SK-N-SH (cell line): ENCODE results near the gene IGLON5. TPM values are rescaled to one million over a fixed set of nuclear protein-coding genes. Genes with fewer than 3 reads are reported as not detected.

Experiments
- CTCF ChIA-PET: fragments of 300-600, 350-600 bp; formaldehyde crosslinking; extraction: SDS; loops from one replicate; lab custom pipeline; 2021; lab: Yijun Ruan, JAX
- POLR2A ChIA-PET: fragments of 350-600 bp; sonication (Branson Sonifier 250); formaldehyde crosslinking; extraction: SDS; loops from one replicate; lab custom pipeline; 2020; ENCODE audit warnings: antibody characterized with exemption, inconsistent platforms; lab: Yijun Ruan, JAX
- DNase-seq: peaks from one replicate; pipeline ENCODE4 v3.0.0; 2012
- H2AFZ ChIP-seq: fragments of 200-600 bp; sonication (generic); 2 replicates; pipeline ENCODE4 v1.8.1; 2016; ENCODE audit warnings: antibody characterized with exemption, mild to moderate bottlenecking, low read depth
- H3F3A ChIP-seq: fragments of 200-600 bp; sonication (generic); replicated peaks from 2 replicates; pipeline ENCODE3; 2016; ENCODE audit warnings: antibody characterized with exemption, mild to moderate bottlenecking; ENCODE audit not compliant: insufficient read depth
- H3K27ac ChIP-seq, 2 experiments: fragments of 200-500 bp in 1 of 2; fragments of 200-600 bp in 1 of 2; sonication (Bioruptor generic) in 1 of 2; sonication (generic), shearing (Covaris generic) in 1 of 2; 2 replicates each; pipeline versions ENCODE4 v1.5.1 to v1.6.1; 2014 to 2016; ENCODE audit warnings: low read depth in 2 of 2, inconsistent platforms in 1 of 2, low read length in 1 of 2, mild to moderate bottlenecking in 1 of 2, mixed read lengths in 1 of 2
- H3K27me3 ChIP-seq: fragments of 200-600 bp; sonication (generic), shearing (Covaris generic); 2 replicates; pipeline ENCODE4 v1.6.1; 2016; ENCODE audit warnings: mixed run types; ENCODE audit not compliant: insufficient read depth
- H3K36me3 ChIP-seq, 2 experiments: fragments of 200-500 bp in 1 of 2; fragments of 200-600 bp in 1 of 2; sonication (Bioruptor generic) in 1 of 2; sonication (generic) in 1 of 2; replicated peaks in 1 of 2; 2 replicates each; pipeline versions ENCODE3 to v1.5.1; 2014 to 2016; ENCODE audit warnings: low read length in 1 of 2, mild to moderate bottlenecking in 1 of 2; ENCODE audit not compliant: insufficient read depth in 2 of 2, control insufficient read depth in 1 of 2
- H3K4me1 ChIP-seq, 2 experiments: fragments of 200-500 bp in 1 of 2; fragments of 200-600 bp in 1 of 2; sonication (Bioruptor generic) in 1 of 2; sonication (generic), shearing (Covaris generic) in 1 of 2; 2 replicates each; pipeline versions ENCODE4 v1.5.1 to v1.6.1; 2014 to 2016; ENCODE audit warnings: low read depth in 1 of 2, low read length in 1 of 2, mixed run types in 1 of 2; ENCODE audit not compliant: insufficient read depth in 2 of 2, control insufficient read depth in 1 of 2
- H3K4me2 ChIP-seq: fragments of 200-600 bp; sonication (generic), shearing (Covaris generic); 2 replicates; pipeline ENCODE4 v1.6.1; 2017; ENCODE audit warnings: mixed run types
- H3K4me3 ChIP-seq, 2 experiments: fragments of 200-500 bp in 1 of 2; fragments of 200-600 bp in 1 of 2; sonication (Bioruptor generic) in 1 of 2; sonication (generic), shearing (Covaris generic) in 1 of 2; 2 replicates each; pipeline versions ENCODE4 v1.5.1 to v1.8.1; 2014 to 2016; ENCODE audit warnings: low read depth in 2 of 2, inconsistent platforms in 1 of 2, low read length in 1 of 2, mild to moderate bottlenecking in 1 of 2, mixed read lengths in 1 of 2, moderate library complexity in 1 of 2
- H3K79me2 ChIP-seq: fragments of 200-600 bp; sonication (generic); 2 replicates; pipeline ENCODE4 v1.8.1; 2017; ENCODE audit warnings: mild to moderate bottlenecking; ENCODE audit not compliant: insufficient read depth
- H3K9ac ChIP-seq: fragments of 200-600 bp; sonication (generic); 2 replicates; pipeline ENCODE4 v1.6.1; 2017; ENCODE audit warnings: mixed run types
- H3K9me2 ChIP-seq: fragments of 200-600 bp; sonication (generic); 2 replicates; pipeline ENCODE4 v1.6.1; 2017; ENCODE audit warnings: mixed run types
- H3K9me3 ChIP-seq: fragments of 200-600 bp; sonication (generic); 2 replicates; pipeline ENCODE4 v1.6.1; 2017; ENCODE audit warnings: mixed run types, mild to moderate bottlenecking, moderate library complexity
- H4K20me1 ChIP-seq: fragments of 200-600 bp; sonication (generic); 2 replicates; pipeline ENCODE4 v1.6.1; 2017; ENCODE audit warnings: mild to moderate bottlenecking, mixed run types; ENCODE audit not compliant: insufficient read depth
- CHD2 ChIP-seq: fragments of 150-350 bp; IDR thresholded peaks from 2 replicates; pipeline ENCODE4 v1.6.1; 2018; ENCODE audit warnings: low read length; ENCODE audit not compliant: partially characterized antibody
- FOXJ3 ChIP-seq: sonication (generic); formaldehyde crosslinking; IDR thresholded peaks from 2 replicates; pipeline ENCODE4 v1.5.1; 2020; ENCODE audit warnings: mild to moderate bottlenecking, missing genetic modification reagents
- GATA2 ChIP-seq: sonication (generic); formaldehyde crosslinking; IDR thresholded peaks from 2 replicates; pipeline ENCODE4 v1.5.0; 2020; ENCODE audit warnings: mild to moderate bottlenecking, missing genetic modification reagents
- NFIC ChIP-seq: IDR thresholded peaks from 2 replicates; pipeline ENCODE4 v1.4.0; 2012; ENCODE audit warnings: borderline replicate concordance
- POLR2AphosphoS5 ChIP-seq: IDR thresholded peaks from 2 replicates; pipeline ENCODE4 v1.6.1; 2012; ENCODE audit warnings: low read depth, low read length
- RAD21 ChIP-seq: IDR thresholded peaks from 2 replicates; pipeline ENCODE4 v1.6.1; 2012; ENCODE audit warnings: mild to moderate bottlenecking, low read length
- RCOR1 ChIP-seq: fragments of 150-350 bp; IDR thresholded peaks from 2 replicates; pipeline ENCODE4 v1.6.1; 2017; ENCODE audit warnings: antibody characterized with exemption, low read length
- RFX5 ChIP-seq: IDR thresholded peaks from 2 replicates; pipeline ENCODE4 v1.6.1; 2012; ENCODE audit warnings: mild to moderate bottlenecking, improper control_type of control experiment, low read length
- SMC3 ChIP-seq: IDR thresholded peaks from 2 replicates; pipeline ENCODE4 v1.6.1; 2012; ENCODE audit warnings: low read depth, low read length, improper control_type of control experiment
- WGBS: methylation state at CpG from one replicate; pipeline ENCODE4 v1.1.6; 2017; ENCODE audit warnings: low lambda C conversion rate; 5-methylcytosine and 5-hydroxymethylcytosine counted together
- polyA plus RNA-seq, 3 experiments: library from polyadenylated mRNA; depleted of rRNA; stranded (reverse); fragments of >200 nt; gene quantifications; 2 replicates each; pipeline ENCODE4 v1.2.3, GENCODE V29; 2012
- TF ChIP-seq, protein P1 (sequence below): fragments of 200-600 bp; sonication (generic); IDR thresholded peaks from 2 replicates; pipeline ENCODE4 v1.6.1; 2017; ENCODE audit warnings: antibody characterized with exemption, mild to moderate bottlenecking, moderate library complexity
- TF ChIP-seq, protein P2 (sequence below): fragments of 150-350 bp; IDR thresholded peaks from 2 replicates; pipeline ENCODE4 v1.6.1; 2017; ENCODE audit warnings: antibody characterized with exemption, low read length, low read depth, borderline replicate concordance

The IGLON5 gene
- polyA plus RNA-seq, 1 of the 3 experiments (the other 2 are of a cell fraction), result 0.36 TPM

DNA sequence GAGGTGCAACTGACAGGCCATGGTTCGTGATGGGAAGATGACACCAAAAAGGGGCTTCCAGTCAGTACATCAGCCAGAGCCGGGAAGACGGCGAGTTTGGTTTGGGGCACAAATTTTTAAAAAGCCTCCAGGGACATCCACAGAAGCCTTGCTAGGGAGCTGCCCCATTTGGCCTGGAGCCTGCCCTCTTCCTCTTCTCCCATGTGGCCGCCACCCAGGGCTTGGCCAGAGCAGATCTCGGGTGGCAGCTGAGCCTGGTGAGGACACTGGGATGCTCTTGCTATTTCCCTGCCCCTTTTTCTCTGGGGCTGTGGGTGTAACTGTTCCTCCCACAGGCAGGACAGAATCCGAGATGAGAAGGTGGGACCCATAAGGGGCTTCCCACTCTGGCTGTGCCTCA, 46.5 kb downstream of the IGLON5 start (continued):
- TF ChIP-seq RCOR1 (no peak), GATA2 (CRISPR knock-in tag) (no peak), POLR2AphosphoS5 (no peak), NFIC (no peak), RAD21 (no peak)
- TF ChIP-seq, protein P1, sequence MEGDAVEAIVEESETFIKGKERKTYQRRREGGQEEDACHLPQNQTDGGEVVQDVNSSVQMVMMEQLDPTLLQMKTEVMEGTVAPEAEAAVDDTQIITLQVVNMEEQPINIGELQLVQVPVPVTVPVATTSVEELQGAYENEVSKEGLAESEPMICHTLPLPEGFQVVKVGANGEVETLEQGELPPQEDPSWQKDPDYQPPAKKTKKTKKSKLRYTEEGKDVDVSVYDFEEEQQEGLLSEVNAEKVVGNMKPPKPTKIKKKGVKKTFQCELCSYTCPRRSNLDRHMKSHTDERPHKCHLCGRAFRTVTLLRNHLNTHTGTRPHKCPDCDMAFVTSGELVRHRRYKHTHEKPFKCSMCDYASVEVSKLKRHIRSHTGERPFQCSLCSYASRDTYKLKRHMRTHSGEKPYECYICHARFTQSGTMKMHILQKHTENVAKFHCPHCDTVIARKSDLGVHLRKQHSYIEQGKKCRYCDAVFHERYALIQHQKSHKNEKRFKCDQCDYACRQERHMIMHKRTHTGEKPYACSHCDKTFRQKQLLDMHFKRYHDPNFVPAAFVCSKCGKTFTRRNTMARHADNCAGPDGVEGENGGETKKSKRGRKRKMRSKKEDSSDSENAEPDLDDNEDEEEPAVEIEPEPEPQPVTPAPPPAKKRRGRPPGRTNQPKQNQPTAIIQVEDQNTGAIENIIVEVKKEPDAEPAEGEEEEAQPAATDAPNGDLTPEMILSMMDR, result no peak
- TF ChIP-seq, all 33 proteins: peak for 0

DNA sequence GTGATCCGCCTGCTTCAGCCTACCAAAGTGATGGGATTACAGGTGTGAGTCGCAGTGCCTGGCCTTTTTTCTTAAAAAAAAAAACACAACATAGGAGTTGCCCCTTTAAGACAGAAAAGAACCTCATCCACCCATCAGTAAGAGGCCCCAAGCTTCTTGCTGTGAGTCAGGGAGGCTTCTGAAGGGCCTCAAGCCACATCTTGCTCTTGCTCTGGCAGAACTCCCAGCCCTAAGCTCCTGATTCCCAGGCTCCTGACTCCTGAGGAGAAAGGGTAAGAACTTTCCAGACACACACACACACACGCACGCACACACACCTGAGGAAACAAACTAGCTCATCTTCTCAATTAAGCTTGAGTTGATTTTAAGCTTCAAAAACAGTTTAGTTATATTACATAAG, 47.9 kb downstream of the IGLON5 start:
- Histone ChIP-seq H3K4me1 (peaks cover 0 to 4% of the 10 kb centered on the region in 2 experiments; a peak in 1 of 4 replicates), H3K79me2 (no peaks in the 10 kb centered on the region), H3K9me2 (no peaks in the 10 kb centered on the region), H2AFZ (no peak overlapping the region), H3K4me3 (no peak overlapping the region), H3K9ac (no peak overlapping the region), H4K20me1 (no peaks in the 10 kb centered on the region), H3F3A (peaks cover 7% of the 10 kb centered on the region), H3K9me3 (no peaks in the 10 kb centered on the region), H3K36me3 (no peaks in the 10 kb centered on the region), H3K27ac (peak overlapping the region in 1 of 2 experiments; percentile 30; a peak in 1 of 4 replicates), H3K27me3 (no peaks in the 10 kb centered on the region), H3K4me2 (no peak overlapping the region)
- TF ChIP-seq, protein P2, sequence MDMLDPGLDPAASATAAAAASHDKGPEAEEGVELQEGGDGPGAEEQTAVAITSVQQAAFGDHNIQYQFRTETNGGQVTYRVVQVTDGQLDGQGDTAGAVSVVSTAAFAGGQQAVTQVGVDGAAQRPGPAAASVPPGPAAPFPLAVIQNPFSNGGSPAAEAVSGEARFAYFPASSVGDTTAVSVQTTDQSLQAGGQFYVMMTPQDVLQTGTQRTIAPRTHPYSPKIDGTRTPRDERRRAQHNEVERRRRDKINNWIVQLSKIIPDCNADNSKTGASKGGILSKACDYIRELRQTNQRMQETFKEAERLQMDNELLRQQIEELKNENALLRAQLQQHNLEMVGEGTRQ, result no peak
- TF ChIP-seq SMC3 (no peak), CHD2 (no peak), RFX5 (no peak), GATA2 (CRISPR knock-in tag) (no peak)
- 87% methylated on average over 4 of the region's 4 CpGs for WGBS
- ChIA-PET POLR2A (interaction anchor here (0.6 kb wide), 1 partner anchor 875 kb away, joined by 3 read pairs; no protein-coding TSS in a partner anchor), CTCF (interaction anchor here (1.0 to 2.7 kb wide), 5 partner anchors 16 to 69 kb away, joined by 3 to 8 read pairs (median 3); no protein-coding TSS in a partner anchor)
- no peak for DNase-seq

DNA sequence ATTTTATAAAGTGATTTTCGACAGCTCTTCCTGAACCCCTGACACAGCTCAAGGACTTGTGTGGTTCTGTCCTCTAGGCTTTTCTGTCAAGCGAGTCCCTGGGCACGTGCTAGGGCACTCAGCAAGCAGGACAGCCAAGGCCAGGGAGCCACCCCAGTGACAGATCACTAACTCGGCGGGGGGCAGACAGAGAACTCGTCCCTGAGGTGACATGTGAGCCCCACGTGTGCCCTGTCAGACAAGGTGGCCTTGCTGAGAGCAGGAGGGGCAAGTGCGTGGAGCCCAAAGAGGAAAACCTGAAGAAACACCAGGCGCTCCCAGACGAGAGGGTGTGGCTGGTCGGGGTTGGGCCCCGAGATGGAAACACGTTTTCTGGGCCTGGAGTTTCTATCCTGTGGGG, 49.8 kb downstream of the IGLON5 start:
- no peaks in the 10 kb centered on the region for H3K27me3 ChIP-seq

More for the DNA sequence above, 49.8 kb downstream of the IGLON5 start:
- Histone ChIP-seq H3F3A (peaks cover 7% of the 10 kb centered on the region), H3K79me2 (peaks cover 6% of the 10 kb centered on the region), H2AFZ (no peak overlapping the region), H3K9me2 (no peaks in the 10 kb centered on the region), H3K4me3 (no peak overlapping the region), H3K9me3 (no peaks in the 10 kb centered on the region), H3K36me3 (no peaks in the 10 kb centered on the region), H3K4me1 (peaks cover 6 to 14% of the 10 kb centered on the region in 2 experiments; a peak in 3 of 4 replicates), H3K9ac (no peak overlapping the region), H3K4me2 (no peak overlapping the region), H4K20me1 (no peaks in the 10 kb centered on the region), H3K27ac (no peak overlapping the region)
- ChIA-PET POLR2A (no interaction called here), CTCF (interaction anchor here (1.5 kb wide), 1 partner anchor 36 kb away, joined by 3 read pairs; no protein-coding TSS in a partner anchor)
- DNase-seq, result no peak
- no peak for TF ChIP-seq FOXJ3 (CRISPR knock-in tag)
- 93% methylated on average over 13 of the region's 13 CpGs for WGBS
